Stimulated activated CD4-positive, alpha-beta T cell treated with anti-CD3 and anti-CD28 coated beads, TNF-alpha, amount 100 ng/mL, for 24 hours (primary cell): ENCODE results near the gene COIL.

Experiments
- DNase-seq, 3 experiments: peaks; one replicate each; pipeline ENCODE4 v3.0.0-alpha.2; 2020; ENCODE audit warnings: low read depth in 3 of 3

The COIL gene

DNA sequence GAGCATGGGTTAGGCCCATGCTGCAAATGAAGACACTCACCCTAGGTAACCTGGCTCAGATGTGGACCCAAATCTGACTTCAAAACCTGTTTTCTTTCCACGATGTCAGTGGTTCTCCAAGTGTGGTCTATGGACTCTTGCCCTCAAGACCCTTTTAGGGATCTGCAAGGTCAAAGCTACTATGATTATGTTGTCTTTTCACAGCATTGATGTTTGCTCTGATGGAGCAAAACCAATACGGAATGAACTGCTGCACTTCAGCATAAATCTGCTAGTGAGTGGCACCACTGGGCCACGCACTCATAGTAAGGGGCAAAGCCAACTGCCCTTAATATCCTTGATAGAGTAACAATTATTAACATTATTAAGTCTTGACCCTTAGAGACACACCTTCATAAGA is 25.4 kb downstream of the COIL start:
- no peak for DNase-seq

DNA sequence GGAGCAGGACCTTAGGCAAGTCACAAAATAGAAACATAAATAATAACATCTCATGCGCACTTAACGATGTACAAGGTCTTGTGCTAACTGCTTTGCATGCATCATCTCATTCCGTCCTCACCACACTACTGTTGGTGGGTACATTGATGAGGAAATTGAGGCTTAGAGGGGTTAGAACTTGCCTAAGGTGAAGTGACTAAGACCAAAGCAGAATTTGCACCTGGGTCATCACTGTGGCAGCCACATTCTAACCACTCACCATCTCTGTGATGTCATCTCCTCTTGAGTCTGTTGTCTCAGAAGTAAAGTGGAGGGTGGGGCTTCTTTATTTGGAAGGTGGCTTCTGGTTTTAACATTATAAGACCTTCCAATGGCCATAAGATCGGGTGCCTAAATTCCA is 26.6 kb downstream of the COIL start:
- no peak for DNase-seq

DNA sequence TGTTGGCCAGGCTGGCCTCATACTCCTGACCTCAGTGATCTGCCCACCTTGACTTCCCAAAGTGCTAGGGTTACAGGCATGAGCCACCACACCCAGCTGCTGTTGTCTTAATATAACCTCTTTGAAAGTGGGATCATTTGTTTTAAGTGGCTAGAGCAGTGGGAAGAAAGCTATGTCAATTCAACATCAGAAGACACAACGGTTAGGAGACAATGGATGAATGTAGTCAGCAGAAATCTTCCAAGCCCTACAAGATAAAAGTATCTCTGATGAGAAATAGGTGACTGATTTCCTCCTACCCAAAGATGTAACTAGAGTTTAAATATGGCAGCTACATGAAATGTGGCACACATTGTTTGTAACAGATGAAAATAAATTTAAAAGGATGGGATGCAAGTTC is 27.0 kb downstream of the COIL start:
- no peak for DNase-seq

DNA sequence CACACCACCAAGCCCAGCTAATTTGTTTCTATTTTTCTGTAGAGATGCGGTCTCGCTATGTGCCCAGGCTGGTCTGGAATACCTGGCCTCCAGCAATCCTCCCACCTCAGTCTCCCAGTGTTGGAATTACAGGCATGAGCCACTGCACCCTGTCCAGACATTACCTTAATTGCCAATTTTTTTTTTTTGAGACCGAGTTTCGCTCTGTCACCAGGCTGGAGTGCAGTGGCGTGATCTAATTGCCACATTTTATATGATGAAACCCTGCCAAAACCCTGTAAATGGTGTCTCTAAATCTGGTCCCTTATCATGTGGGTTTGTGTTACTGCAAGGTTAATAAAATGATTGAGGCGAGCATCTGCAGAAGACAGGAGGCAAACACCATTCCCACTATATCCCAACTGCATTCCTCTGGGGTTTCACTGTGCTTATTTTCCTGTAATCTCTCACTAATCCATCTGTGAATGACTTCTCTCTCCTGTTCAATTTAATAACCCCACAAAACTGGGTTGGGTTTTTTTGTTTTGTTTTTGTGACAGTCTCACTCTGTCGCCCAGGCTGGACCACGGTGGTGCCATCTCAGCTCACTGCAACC is 27.6 kb downstream of the COIL start:
- DNase-seq: no peak

DNA sequence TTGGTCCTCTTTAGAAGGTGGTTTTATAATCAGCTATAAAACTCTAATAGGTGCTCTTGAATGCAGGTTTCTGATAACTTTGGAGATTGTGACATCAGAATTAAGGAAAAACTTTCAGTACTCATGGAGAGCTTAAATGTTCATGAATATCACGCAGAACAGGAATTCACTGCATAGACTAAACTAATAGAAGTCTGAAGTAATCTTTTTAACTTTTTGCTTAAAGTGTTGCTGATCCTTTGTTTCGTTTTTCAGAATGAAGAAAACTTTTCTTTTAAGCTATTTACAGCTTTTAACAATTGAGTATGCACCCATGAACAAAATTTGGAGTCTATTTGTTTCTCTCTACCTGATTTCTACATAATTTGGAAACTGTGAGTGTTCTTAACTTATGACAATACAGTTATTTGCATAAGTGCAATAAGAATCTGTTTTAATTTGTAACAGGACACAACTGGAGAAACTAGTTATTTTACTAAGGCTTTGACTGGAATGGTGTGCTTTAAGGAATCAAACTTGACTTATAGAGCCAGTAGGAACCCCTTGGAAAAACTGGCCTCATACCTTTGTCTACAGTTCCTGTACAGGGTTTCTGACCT is 30.0 kb downstream of the COIL start:
- DNase-seq: no peak

DNA sequence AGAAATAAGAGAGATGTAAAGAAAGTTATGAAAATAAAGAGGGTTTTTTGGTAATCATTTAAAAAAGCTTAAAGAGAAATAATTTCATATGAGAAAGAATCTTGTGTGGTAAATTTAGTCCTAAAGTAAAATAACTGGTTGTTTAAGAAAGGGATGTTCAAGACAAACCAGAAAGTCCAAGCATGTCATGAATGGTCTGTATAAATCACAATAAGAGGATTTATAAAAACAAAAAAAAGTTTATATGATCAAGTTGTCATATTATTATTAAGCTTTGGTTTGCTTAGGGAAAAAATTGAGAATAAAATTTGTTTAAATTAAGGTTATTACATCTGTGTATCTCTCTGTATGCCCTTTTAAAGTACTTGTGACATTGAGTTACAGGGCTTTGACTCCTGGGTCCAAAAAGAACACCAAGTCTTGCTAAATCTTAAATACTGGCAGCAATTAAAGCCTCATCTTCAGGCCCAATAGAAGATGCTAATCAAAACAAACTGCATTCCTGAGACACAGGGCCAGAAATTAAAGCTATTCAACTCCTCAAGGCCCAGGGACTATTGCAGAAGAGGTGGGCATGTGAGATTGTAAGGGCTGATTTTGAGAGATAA is 31.4 kb downstream of the COIL start:
- DNase-seq: no peak

DNA sequence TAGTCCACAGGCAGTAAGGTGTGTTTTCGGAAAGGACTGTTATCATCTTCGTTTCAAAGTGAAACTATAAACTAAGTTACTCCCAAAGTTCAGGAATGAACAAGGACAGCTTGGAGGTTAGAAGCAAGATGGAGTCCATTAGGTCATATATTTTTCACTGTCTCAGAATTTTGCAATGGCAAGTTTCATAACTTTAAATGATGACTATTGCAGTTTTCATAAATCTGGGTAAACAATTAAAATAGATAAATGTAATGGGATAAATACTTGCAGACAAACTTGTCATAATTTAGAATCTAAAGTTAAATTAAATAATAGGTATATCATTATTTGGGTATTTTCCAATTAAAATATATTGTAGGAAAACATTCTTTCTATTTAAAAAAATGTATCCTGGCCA is 32.3 kb downstream of the COIL start:
- no peak for DNase-seq

DNA sequence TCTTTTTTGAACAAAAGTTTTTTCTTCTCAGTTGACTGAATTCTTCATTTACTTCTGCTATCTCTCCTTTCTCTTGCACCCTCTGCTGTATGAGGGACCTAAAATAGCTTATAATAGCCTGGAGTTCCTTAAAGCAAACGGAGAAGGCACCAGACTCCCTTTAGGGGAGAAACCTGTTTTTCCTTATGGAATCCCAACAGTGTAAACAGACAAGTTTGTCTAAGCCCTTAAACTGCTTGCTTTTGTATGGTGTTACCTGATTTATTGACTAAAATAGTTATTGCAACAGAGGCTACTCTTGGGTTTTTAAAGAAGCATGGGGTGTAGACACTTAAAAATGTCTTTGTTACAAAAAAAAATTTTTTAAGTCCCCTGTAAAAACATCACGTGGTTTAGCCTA is 34.1 kb downstream of the COIL start:
- no peak for DNase-seq

DNA sequence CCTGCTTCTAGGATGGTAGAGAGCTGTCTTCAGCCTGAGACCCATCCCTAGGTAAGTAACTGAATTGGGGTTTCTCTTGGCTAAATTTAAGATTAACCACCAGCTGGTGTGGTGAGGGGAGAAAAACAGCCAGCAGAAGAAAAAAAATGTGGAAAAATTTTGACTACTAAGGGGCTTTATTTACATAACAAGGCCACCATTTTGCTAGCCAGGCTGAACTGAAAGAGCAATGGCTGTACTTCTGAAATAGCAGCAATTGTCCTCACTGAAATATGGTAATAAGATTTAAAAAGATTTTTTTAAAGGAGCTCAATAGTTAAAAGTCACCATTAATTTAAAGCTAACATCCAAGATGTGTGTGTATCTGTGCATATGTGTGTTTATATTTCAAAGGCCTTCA is 34.6 kb downstream of the COIL start:
- DNase-seq: no peak

DNA sequence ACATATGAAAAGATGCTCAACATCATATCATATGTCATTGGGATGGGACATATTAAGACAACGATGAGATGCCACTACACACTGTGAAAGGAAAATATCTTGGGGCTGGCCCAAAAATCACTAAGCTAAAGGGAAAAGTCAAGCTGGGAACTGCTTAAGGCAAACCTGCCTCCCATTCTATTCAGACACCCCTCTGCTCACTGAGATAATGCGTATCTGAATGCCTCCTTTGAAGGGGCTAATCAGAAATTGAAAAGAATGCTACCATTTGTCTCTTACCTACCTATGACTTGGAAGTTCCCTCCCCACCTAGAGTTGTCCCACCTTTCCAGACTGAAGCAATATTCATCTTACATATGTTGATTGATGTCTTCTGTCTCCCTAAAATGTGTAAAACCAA is 35.8 kb downstream of the COIL start:
- DNase-seq: no peak

DNA sequence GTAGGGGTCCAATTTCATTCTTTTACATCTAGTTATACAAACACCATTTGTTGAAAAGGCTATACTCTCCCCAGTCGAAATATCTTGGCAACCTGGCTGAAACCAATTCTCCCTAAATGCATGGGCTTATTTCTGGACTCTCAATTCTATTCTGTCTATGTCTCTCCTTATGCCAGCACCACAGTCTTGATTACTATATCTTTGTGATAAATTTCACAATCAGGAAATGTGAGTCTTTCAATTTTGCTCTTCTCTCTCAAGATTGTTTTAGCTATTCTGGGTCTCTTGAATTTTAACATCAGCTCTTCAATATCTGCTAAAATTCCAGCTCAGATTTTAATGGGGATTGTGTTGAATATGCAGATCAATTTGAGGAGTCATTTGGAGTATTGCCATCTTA is 41.1 kb downstream of the COIL start:
- DNase-seq: no peak

DNA sequence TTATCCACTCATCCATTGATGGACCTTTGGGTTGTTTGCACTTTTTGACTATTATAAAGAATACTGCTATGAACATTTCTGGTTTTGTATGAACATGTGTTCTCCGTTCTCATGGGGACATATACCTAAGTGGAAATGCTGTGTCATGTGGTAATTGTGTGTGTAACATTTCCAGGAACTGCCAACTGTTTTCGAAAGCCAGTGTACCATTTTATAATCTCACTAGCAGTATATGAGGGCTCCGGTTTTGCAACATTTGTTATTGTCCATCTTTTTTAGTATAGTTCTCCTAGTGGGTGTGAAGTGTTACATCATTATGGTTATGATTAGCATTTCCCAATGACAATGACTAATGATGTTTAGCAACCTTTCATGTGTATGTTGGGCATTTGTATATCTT is 41.9 kb downstream of the COIL start:
- DNase-seq: no peak

DNA sequence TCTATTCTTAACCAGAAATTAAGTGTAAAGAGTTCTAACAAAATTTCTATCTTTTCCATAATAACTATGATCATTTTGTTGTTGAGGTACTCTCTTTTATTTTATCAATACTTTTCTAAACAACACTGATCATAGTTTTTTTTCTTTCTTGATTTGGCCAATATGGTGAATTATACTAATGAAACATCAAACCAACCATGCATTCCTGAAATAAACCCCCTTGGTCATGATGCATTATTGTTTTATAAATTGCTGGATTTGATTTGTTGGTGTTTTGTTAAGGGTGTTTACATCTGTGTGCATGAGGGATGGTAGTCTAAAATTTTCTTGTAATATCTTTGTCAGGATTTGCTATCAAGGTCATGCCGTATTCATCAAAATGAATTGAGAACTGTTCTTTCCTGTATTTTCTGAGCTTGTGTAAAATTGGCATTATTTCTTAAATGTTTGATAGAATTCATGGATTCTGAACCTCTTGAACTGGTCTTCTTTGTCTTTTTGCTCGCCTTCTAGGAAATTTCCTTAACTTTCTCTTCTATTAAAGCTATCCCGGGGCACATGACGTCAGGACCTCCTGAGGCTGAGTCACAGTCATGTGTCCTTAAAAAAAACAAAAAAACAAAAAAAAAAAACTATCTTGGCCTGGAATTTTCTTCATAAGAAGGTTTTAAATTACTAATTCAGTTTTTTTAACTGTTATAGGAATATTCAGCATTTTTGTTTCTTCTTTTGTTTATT is 43.1 kb downstream of the COIL start:
- no peak for DNase-seq

DNA sequence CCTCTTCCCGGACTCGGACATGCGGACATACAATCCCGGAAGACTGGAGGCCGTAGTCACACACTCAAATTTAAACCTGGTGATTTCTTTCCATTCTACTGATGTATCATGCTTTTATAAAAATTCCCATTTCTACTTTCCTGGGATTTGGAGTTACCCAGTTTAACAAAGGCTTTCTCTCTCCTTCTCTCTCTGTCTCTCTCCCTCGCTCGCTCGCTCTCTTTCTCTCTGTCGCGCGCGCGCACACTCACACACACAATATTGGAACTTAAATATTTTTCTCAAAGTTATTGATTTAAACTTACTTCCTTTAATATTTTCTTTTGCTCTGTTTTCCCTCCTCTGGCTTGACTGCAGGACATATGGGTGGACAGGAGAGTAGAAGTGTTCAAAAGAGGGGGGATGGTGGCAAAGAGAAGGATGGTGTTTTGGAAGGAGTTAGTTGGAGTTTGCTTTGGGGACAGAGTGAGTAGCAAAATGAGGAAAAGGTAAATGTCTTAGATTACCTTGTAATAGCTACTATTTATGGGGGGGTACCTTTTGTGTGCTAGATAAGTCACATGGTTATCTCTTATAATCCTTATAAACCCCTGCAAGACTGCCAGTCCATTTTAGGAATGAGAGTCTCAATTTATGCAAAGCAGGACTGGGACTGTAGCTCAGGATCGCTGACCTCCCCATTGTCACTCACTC is 46.1 kb downstream of the COIL start:
- no peak for DNase-seq

DNA sequence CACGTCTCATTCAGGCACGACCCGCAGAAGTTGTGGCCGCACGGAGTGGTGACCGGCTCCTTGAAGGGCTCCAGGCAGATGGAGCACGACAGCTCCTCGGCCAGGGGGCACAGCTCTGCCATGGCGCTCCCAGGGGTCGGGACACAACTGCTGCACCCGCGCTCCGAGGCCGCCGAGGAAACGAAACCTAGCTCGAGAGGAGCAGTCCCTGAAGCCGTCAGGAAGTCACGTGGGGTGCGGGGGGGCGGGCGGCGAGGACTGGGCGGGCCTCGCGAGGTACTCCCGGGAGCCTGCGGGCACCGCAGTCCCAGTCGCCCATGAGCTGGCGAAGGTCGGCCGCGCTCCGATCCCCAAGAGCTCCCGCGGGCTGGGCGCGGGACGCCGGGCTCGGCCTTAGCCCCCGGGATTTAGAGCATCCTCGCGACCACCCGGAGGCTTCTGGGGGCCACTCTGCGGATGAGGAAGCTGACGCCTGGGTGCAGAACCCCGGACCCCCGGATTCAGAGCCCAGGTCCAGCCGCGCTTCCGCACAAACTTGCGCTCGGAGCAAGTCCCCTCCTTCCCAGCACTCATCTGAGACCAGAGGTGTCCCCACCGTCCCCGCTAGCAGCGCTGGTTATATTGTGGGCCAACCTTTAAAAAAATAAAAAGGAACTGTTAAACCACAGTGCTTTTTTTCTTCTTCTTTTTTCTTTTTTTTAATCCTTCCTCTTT is 46.8 kb downstream of the COIL start, which contains the start of gene TRIM25:
TRIM25 (minus strand) TSS at position 183 of the 714 bp plus-strand sequence; CDS start at position 122, 61 bp downstream.
- DNase-seq: peak; percentile 74 to 93 (median 84)

DNA sequence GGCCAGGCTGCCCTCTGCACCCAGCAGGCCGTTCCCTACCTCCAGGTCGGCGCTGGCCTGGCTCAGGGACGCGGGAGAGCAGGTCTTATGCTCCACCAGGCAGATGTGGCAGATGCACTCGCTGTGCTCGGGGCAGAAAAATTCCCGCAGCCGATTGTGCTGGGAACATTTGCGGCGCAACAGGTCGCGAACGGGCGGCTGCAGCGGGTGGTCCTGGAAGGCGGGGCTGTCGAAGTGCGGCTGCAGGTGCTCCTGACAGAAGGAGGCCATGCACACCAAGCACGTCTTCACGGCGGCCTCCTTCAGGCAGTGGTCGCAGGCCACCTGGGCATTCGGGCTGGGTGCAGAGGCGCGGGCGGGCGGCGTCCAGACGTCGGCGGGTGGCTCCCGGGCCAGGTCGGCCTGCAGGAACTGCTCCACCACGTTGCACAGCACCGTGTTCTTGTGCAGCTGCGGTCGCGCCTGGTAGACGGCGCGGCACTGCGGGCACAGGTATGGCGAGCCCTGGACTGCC is 47.4 kb downstream of the COIL start:
- peak in 1 of 3 experiments; percentile 18 for DNase-seq

DNA sequence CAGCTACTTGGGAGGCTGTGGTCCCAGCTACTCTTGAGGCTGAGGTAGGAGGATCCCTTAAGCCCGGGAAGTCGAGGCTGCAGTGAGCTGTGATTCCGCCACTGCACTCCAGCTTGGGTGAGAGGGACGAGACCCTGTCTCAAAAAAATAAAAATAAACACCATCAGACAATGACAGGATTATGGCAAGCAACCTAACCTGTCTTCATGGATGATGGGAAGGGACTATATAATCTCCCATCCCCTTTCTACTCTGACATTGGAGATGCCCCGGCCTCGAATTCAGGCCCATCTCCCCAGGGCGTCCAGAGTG is 47.9 kb downstream of the COIL start:
- DNase-seq: no peak

DNA sequence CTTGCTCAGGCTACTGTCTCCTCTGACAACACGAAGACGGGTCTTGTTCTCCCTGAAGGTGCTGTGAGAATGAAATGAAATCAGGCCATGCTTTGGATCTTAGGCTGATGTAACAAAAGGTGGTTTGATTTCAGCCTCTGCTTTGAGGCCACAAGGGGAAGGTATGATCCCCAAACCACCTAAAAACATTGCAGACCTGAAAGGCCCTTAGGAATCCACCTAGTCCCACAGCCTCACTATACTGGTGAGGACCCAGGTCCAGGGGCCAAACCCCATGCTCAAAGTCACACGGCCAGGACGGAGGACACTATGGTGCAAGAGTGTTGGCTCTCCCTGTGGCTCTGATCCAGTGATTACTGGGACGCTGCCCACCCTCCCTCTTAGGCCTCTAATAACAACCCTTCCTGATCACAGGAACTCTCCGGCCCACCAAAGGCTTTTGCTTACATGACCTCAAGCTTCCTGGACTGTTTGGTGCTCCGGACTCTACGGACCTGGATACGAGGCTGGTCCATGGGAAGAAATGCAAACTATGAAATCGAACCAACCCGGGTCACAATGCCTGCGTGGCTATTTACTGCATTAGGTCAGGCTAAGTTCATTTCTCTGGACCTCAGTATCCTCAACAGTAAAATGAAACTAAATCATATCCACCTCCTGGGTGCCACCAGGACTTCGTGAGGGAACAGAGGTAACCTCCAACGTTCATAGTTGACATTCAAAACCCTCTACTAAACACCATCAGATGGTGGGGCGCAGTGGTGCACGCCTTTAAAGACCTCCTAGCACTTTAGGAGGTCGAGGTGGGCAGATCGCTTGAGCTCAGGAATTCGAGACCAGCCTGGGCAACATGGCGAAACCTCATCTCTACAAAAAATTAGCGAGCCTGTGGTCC is 48.5 kb downstream of the COIL start:
- DNase-seq: no peak

DNA sequence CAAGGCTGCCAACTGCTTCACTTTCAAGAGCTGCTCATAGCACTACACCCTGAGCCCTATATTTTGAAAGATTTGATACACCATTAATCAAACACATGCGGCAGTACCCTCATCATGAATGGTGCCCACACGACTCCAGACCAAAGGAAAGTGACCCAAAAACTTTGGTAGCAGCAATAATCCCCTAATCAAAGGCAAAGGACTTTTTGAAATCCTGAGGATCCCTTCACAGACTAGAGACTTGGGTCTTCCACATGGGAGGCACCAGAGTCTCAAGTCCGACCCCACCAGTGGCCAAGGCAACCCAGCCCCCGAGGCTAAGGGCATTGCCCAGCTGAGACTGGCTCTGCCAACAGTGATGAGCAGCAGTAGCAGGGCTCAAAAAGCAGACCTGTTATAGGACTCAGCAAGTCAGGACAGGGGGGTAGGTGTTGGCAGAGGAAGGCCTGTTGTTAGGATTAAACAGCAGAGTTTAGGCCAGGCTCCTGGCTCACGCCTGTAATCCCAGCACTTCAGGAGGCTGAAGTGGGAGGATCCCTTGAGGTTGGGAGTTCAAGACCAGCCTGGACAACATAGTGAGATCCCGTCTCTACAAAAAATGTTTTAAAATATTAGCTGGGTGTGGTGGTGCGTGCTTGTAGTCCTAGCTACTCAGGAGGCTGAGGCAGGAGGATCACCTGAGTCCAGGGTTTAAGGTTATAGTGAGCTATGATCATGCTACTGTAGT is 50.2 kb downstream of the COIL start:
- no peak for DNase-seq
